GM19025 (cell line): ENCODE measurements around the gene RFNG.

ENCODE experiments used
- ATAC-seq: cut with Tn5 transposase; IDR thresholded peaks from one replicate; pipeline ENCODE4 v1.9.1; 2021; ENCODE audit warnings: mild to moderate bottlenecking, low read depth, moderate library complexity; ENCODE audit not compliant: unreplicated experiment

Gene RFNG

DNA sequence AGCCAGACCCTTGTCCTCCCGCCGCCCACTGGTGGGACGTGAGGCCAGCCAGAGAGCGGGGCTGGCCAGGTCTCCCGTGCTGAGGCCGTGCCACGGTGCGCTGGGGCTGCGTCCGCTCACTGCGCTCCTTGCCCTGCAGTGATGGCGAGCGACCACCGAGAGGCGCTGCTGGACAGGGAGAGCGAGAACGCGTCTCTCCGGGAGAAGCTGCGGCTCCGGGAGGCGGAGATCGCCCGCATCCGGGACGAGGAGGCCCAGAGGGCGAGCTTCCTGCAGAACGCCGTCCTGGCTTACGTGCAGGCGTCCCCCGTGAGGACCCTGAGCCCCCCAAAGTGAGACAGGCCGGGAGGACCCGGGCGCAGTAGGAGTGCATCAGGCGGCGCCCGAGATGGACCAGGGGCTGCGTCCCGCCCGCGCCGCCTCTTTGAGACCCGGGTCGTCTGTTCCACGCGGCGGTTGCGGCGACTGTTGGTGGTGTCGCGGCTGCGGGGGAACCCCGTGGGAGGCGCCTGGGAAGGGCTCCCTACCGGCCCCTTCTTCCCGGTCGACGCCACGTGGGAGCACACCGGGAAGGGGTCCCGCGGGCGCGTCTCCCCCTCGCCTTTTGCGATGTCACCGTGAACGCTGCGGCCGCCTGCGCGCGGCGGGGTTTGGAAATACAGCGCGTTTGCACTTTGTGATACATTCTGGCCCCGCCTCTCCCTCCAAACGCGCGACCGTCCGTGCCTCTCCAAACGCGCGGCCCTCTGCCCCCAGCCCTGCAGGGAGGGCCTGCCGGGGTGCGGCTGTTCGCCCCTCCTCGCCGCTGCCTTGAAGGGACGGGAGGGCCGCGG, 20.9 kb downstream of the RFNG start:
- ATAC-seq = no peak

GRCh38 chr17:82029990-82030469, 21.6 kb downstream of the RFNG start:
- no peak for ATAC-seq

DNA sequence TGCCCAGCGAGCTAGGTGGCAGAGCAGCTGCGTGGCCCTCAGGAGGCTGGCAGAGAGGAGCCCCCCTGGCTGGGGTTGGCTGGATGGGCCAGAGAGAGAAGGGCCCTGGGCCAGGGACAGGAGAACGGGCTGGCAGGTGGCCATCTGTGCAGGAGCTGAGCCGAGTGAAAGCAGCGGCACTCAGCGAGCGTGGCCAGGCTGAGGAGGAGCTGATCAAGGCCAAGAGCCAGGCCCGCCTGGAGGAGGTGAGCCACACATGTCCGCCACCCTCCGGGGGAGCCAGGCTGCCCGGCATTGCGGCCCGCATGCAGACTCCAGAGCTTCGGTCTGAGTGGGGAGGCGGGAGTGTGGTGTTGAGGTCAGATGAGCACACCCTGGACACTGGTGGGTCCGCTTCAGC, 22.2 kb downstream of the RFNG start:
- no peak for ATAC-seq

- no peak for ATAC-seq
These were observed 22.6 kb downstream of the RFNG start for GRCh38 chr17:82028966-82029365.

DNA sequence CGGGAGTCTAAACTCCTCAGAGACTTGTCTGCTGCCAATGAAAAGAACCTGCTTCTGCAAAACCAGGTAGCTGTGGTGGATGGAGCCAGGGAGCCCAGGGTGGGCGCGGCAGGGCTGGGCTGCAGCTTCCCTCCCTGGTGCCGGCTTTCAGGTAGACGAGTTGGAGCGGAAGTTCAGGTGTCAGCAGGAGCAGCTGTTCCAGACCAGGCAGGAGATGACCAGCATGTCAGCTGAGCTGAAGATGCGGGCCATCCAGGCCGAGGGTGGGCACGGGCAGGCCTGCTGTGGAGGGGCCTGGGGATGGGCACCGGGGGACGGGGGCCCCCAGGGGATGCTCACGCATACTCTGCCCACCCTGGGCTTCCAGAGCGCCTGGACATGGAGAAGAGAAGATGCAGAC, 23.4 kb downstream of the RFNG start:
- no peak for ATAC-seq

GRCh38 chr17:82025401-82026107, 26.1 kb downstream of the RFNG start:
- ATAC-seq = no peak

DNA sequence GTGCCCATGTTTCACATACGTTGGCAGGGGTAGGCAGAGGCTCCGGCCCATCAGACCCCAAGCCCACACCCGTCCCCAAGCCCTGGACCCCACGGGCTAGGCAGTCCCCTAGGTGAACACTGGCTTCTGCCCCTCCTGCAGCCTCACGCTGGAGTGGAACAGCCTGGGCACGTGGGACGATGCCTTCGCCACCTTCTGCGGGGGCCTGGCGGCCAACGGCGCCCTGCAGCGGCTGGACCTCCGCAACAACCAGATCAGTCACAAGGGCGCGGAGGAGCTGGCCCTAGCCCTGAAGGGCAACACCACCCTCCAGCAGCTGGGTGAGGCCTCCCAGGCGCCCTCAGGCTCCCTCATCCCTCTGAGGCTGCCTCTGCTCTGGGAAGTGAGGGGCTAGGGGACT, 26.8 kb downstream of the RFNG start:
- no peak for ATAC-seq

- ATAC-seq = peak; percentile 6
These were observed 28.0 kb downstream of the RFNG start for GRCh38 chr17:82023447-82024241.

- peak; percentile 89 for ATAC-seq
These were observed 28.6 kb downstream of the RFNG start, which contains the start of gene LRRC45 for GRCh38 chr17:82022981-82023446. LRRC45 (plus strand) TSS chr17:82023305; CDS start chr17:82023644, 339 bp downstream.

GRCh38 chr17:82022310-82022980, 29.2 kb downstream of the RFNG start, which contains the start of gene CENPX:
CENPX (minus strand) TSS chr17:82022878; CDS start chr17:82022861, 17 bp downstream.
- no peak for ATAC-seq

- no peak for ATAC-seq
These were observed 29.7 kb downstream of the RFNG start for GRCh38 chr17:82021900-82022309.

- no peak for ATAC-seq
These were observed 30.3 kb downstream of the RFNG start for GRCh38 chr17:82021107-82021899.

GRCh38 chr17:82020572-82021106, 31.0 kb downstream of the RFNG start:
- no peak for ATAC-seq

GRCh38 chr17:82019690-82020571, 31.7 kb downstream of the RFNG start:
- ATAC-seq = no peak

DNA sequence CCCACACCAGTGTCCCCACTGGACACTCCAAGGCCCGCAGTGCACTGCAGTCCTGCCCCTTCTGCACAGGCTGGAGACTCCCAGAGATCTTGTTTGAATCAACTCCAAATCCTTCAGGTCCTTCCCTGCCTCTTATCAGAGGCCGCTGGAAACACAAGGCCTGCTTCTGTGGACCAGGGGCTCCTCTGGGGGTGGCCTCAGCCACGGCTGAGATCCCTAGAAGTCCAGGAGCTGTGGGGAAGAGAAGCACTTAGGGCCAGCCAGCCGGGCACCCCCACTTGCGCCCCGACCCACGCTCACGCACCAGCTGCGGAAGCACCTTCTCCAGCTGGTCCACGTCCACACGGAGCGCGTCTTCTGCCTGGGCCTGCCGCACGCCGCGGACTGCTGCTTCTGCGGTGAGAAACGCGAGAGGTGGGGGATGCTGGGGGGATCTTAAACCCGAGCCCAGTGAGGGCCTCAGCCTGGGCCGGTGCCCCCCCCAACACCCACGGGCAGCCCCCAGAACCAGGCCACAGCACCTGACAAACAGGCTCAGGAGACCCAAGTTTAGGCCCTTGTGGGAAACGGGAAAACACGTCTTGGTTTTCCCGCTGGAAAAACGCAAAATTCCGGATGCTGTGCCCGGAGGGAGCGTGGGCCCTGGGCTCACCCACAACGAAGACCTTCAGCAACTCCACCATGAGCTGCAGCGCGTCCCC, 32.5 kb downstream of the RFNG start:
- no peak for ATAC-seq

DNA sequence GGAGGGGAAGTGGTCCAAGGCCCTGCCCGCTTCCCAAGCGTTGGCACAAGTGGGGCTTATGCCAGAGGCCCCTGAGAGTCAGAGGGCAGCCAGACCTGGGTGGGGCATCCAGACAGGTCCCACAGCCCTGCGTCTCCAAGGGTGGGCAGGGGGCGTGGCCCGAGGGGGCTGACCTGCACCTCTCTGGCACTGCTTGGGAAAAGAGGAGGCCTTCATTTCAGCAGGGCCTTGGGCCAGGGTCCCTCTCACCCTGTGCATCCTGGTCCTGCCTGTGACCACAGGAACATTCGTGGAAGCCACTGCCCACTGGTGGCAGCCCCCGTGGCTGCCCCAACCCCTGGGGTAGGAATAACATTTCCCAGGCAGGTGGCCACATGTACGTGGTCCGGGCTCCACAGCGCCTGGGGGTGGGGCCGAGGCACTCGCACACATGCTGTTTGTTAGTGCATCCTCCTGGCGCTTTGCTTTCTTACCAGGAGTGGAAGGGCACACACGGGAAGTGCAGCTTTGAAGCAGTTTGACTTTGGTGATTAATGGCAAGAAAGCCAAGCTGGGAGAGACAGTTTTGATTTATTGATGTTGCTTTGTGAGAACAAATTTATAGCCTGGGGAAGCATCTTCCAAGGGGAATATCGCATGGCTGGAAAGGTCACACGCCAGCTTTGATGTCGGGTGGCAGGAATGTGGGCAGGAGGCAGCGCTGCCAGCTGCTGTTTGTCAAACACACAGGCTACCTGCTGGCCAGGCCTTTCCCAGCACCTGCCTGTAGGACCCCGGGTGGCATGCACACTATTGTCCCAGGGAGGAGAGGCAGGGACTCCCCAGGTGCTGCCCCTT, 33.2 kb downstream of the RFNG start:
- ATAC-seq = no peak
